Hypothalamus (tissue), 51 donors: ENCODE measurements around the gene CBX8.

Experiments used
- DNase-seq, 51 donors: peaks; one replicate each; lab custom pipeline; 2025; lab: John Stamatoyannopoulos, UW

CBX8 gene

DNA sequence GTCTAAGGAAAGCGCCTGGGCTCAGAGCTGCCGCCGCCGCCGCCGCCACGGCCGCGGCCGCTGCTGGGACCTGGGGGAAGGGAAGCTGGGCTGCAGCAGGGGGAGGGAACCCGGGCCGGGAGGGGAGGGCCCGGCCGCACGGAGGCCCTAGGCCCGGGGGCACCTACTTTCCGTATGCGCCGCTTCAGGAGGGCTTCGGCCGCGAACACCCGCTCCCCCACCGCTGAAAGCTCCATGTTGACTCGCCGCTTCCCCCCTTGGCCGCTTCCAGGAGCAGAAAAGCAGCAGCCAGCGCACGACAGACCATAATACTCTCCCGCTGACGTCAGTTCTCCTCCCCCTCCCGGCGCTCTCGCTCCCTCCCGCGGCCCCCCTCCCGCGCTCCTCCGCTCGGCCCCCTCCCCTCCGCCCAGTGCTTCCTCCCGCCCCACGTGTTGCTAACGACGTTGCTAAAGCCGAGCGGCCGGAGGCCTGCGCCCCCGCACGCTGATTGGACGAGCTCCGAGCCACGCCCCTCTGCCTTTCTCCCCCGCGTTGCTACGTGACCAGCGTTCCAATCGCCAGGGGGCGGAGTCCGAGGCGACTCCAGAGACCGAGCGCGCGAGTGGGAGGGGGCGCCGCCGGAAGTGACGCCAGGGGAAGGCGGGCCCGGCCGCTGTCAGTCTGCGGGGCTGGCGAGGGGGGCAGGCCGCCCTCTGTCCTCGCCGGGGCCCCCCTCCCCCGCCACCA is at the start of gene CBX8:
Gene CBX8 (minus strand): TSS at position 315 of the 729 bp plus-strand sequence. CDS start 79 bp downstream, at position 236.
- peak; percentile 80 to 100 (median 99) for DNase-seq

- DNase-seq: peak in 1 of 51 donors; percentile 11
Measured at GRCh38 chr17:79845601-79845949, 48.7 kb upstream of the CBX8 start.

DNA sequence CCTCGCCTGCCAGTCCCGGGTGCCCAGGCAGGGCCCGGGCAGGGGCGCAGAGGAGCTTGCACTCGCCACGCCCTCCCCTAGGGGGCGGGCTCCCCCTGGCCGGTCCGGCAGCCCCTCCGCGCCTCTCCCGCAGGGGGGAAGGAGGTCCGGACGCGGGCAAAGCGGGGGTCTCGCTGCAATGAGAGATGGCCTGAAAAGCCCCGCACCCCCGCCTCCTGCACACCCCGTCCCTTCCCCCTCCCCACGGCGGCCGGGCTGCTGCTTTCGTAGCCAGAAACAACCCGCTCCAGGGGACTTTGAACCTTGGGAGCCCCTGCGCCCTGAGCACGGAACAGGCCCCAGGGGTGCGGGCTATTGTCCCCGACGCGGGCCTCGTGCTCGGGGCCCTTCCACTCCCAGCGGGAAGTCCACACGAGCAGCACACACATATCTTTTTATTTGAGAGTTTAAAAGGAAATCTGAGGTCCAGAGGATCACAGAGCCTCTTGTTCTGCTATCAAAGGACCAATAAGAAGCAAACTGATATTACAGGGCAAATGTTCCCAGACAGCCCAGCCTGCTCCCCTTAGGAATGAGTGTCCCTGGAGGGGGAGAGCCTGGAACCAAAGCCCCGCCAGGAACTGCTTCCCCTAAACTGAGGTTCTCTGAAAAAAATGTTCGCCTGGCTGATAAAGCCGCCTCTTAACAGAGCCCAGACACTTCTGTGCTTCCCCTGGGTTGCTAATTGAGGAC is 48.2 kb upstream of the CBX8 start:
- DNase-seq: peak in 25 of 51 donors; percentile 13 to 68 (median 30)

DNA sequence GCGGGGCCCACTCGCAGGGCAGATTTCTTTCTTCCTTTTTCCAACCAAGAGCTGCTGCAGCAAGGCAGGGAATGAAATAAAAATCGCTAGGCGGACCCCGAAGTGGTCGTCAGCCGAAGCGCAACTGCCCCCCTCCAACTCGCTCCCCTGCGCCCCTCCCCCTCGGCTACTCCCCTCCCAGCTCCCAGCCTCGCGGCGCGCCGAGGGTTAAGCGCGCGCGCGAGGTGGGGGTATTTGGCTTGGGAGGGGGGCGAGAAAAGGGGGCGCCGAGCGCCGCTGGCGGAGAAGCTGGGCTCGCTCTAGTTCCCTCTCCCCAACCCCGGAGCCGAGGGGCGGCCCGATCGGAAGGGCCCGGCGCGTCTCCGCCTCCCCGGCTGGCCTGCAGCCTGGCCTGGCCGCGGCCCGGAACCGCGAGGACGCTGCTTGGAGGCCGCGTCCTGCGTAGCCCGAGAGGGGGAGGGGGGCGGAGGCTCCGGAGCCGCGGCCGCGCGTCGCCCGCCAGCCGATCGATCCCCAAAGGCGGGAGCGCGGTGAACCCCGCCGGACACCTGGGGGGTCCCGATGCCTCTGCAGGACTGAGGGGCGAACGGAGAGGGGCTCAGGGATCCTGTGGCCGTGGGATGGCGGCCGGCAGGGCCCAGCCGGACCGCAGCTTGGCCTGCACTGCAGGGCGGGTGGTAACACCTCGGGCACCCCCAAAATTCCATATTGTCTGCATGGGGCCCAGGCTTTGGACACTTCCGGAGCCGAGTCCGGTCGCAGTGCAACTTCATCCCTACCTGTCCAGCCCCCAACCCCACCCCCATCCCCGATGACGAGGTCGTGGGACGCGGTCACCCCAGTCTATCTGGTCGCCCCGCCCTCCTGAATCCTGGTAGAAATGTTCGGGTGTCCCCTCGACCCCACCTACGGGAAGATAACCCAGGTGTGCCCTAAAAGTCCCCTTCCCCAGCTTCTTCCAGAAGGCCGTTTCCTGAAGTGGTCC is 47.2 kb upstream of the CBX8 start:
- DNase-seq: peak in 29 of 51 donors; percentile 8 to 66 (median 34)

DNA sequence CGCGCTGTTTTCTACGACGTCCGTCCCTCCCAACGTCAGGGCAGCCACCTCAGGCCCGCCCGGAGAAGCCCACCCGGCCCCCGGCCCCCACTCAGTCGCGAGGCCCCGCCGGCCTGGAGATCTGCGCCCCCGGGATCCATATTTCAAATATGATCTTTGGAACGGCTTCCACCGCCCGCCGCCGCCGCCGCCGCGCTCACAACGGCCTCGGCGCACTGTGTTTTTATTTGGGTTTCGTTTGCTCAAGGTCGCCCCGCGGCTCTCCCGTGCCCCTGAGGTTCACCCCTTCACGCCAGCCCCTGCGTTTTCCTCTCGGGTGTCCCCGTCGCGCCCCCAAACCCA is 46.6 kb upstream of the CBX8 start:
- no peak for DNase-seq

GRCh38 chr17:79842656-79843473 is 46.0 kb upstream of the CBX8 start:
- DNase-seq: no peak

GRCh38 chr17:79842136-79842655 is 45.3 kb upstream of the CBX8 start:
- DNase-seq: no peak

- DNase-seq: no peak
Measured at GRCh38 chr17:79841369-79842135, 44.7 kb upstream of the CBX8 start.

DNA sequence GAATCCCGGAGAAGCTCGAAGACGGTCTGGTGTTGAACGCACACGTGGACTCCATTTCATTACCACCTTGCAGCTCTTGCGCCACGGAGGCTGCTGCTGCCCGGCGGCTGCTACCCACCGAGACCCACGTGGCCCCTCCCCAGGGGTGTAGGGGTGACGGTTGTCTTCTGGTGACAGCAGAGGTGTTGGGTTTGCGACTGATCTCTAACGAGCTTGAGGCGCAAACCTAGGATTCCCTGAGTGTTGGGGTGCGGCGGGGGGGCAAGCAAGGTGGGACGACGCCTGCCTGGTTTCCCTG is 44.1 kb upstream of the CBX8 start:
- no peak for DNase-seq

GRCh38 chr17:79840269-79840988 is 43.6 kb upstream of the CBX8 start:
- DNase-seq: peak in 9 of 51 donors; percentile 9 to 50 (median 31)

- peak; percentile 18 to 99 (median 92) for DNase-seq
Measured at GRCh38 chr17:79839356-79840268, 42.7 kb upstream of the CBX8 start, which contains the start of gene CBX4. Gene CBX4, minus strand, starts transcription at chr17:79839440. Its CDS starts 189 bp downstream, at chr17:79839251.

DNA sequence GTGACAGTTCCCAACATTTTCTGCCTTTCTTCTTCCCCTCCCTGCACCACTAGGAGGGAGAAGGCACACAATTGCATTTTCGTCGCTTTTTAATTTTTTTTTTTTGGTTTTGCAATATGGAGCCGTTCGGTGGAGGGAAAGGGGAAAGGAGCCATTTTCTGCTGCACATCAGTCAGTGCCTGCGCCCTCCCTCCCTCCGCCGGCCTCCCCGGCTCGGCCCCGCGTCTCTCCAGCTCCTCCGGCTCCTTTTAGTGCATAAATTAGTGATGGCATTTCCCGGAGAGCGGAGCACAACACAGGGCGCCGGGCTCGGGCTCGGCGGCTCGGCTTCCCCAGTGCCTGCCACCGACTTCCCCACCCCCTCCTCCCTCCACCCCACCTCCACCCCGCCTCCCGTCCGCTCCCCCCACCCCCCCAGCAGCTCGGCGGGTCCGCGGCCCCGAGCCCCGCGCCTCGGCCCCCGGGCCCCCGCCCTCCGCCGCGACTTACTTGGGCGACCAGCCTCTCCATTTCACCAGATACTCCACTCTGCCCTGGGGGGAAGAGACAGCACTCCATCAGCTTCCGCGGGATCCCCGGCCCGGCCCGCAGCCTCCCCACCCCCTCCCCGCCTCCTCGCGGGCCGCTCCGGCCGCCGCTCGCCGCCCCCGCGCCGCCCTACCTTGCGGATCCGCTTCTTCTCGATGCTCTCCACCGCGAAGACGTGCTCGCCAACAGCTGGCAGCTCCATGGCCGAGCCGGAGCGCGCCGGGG is 41.8 kb upstream of the CBX8 start:
- DNase-seq: peak in 45 of 51 donors; percentile 16 to 84 (median 59)

- peak in 6 of 51 donors; percentile 28 to 84 (median 47) for DNase-seq
Measured at GRCh38 chr17:79837888-79838521, 41.1 kb upstream of the CBX8 start.

- peak in 21 of 51 donors; percentile 11 to 60 (median 33) for DNase-seq
Measured at GRCh38 chr17:79836972-79837887, 40.4 kb upstream of the CBX8 start.

DNA sequence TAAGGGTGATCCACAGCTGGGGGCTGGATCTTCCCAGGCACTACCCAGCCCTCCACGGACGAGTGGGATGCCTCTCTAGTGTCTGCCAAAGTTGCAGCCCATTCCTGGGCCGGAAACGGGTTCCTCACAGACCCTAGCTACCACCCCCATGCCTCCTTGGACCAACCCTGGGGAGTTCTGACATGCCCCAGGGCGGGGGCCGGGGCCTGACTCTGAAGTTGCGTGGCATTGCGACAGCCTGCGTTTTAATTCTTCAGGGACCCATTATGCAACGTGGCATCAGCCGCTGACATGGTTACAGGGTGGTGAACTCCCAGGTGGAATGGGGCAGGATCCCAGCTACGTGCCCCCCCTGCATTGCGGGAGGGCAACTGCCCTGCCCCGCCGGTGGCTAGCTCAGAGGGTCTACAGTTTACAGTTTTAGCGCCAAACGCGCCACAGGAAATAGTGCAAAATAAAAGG is 39.7 kb upstream of the CBX8 start:
- no peak for DNase-seq
